ENCODE measurements around the gene SRRM5.
A peak's percentile ranks its signal among the peaks of the same experiment; 100 is the strongest.

SRRM5 gene

GRCh38 chr19:43594710-43595604 is 16.9 kb upstream of the SRRM5 start:
- Mint-ChIP-seq H3K27me3 (ENCODE audit: low read depth) (no peaks in the 10 kb centered on the region), H3K4me3 (peak overlapping the region; percentile 94 to 98 (median 96))
- TF ChIP-seq CTCF (IDR thresholded peaks at IDR 0.05; ENCODE audit: unreplicated experiment in 3 of 3), result peak; percentile 70 to 79 (median 72)

GRCh38 chr19:43595605-43595998 is 16.3 kb upstream of the SRRM5 start:
- peaks cover 38% of the 10 kb centered on the region for H3K4me1 Mint-ChIP-seq
- H3K27ac Mint-ChIP-seq, result peak overlapping the region; percentile 100
- H3K27me3 Mint-ChIP-seq (ENCODE audit: low read depth), result no peaks in the 10 kb centered on the region
- no peak for TF ChIP-seq CTCF (IDR thresholded peaks at IDR 0.05; ENCODE audit: unreplicated experiment in 3 of 3)
- H3K9me3 Mint-ChIP-seq, result no peaks in the 10 kb centered on the region
- peak overlapping the region; percentile 94 to 98 (median 96) for H3K4me3 Mint-ChIP-seq
- H3K36me3 Mint-ChIP-seq (ENCODE audit: low read depth), result peaks cover 27% of the 10 kb centered on the region

More at GRCh38 chr19:43594710-43595604, 16.9 kb upstream of the SRRM5 start:
- Mint-ChIP-seq H3K4me1 (peaks cover 41% of the 10 kb centered on the region), H3K9me3 (no peaks in the 10 kb centered on the region), H3K27ac (peak overlapping the region; percentile 100), H3K36me3 (ENCODE audit: low read depth) (peaks cover 31% of the 10 kb centered on the region)

GRCh38 chr19:43595999-43596841 is 15.7 kb upstream of the SRRM5 start, which contains the start of the genes IRGQ and ZNF576:
Gene IRGQ, minus strand, starts transcription at chr19:43596134. Its CDS starts 796 bp downstream, at chr19:43595338.
Gene ZNF576, plus strand, starts transcription at chr19:43596595. Its CDS starts 514 bp downstream, at chr19:43597109.
- Mint-ChIP-seq H3K4me3 (peak within 1 kb of the TSS; percentile 94 to 98 (median 96)), H3K4me1 (peaks cover 35% of the 10 kb centered on the region), H3K36me3 (ENCODE audit: low read depth) (peaks cover 22% of the 10 kb centered on the region), H3K27ac (peak within 1 kb of the TSS; percentile 100), H3K27me3 (ENCODE audit: low read depth) (no peaks in the 10 kb centered on the region), H3K9me3 (no peaks in the 10 kb centered on the region)
- no peak for TF ChIP-seq CTCF (IDR thresholded peaks at IDR 0.05; ENCODE audit: unreplicated experiment in 3 of 3)

GRCh38 chr19:43596842-43597461 is 14.9 kb upstream of the SRRM5 start:
- Mint-ChIP-seq H3K4me3 (peak overlapping the region; percentile 94 to 98 (median 96)), H3K4me1 (peaks cover 35% of the 10 kb centered on the region), H3K36me3 (ENCODE audit: low read depth) (peaks cover 26% of the 10 kb centered on the region), H3K9me3 (no peaks in the 10 kb centered on the region), H3K27ac (peak overlapping the region; percentile 100), H3K27me3 (ENCODE audit: low read depth) (no peaks in the 10 kb centered on the region)
- no peak for TF ChIP-seq CTCF (IDR thresholded peaks at IDR 0.05; ENCODE audit: unreplicated experiment in 3 of 3)

GRCh38 chr19:43597876-43598275 is 14.0 kb upstream of the SRRM5 start:
- H3K27ac Mint-ChIP-seq, result peak overlapping the region; percentile 100
- TF ChIP-seq CTCF (IDR thresholded peaks at IDR 0.05; ENCODE audit: unreplicated experiment in 3 of 3), result no peak
- peaks cover 22% of the 10 kb centered on the region for H3K36me3 Mint-ChIP-seq (ENCODE audit: low read depth)
- no peaks in the 10 kb centered on the region for H3K27me3 Mint-ChIP-seq (ENCODE audit: low read depth)
- H3K4me1 Mint-ChIP-seq, result peaks cover 35% of the 10 kb centered on the region
- peak overlapping the region; percentile 94 to 98 (median 96) for H3K4me3 Mint-ChIP-seq
- no peaks in the 10 kb centered on the region for H3K9me3 Mint-ChIP-seq
